H1 (cell line): ENCODE data around the gene PTGER3. TPM values are rescaled to one million over a fixed set of nuclear protein-coding genes. Genes with fewer than 3 reads are reported as not detected.

Experiments used
- CTCF ChIA-PET: fragments of 300-600 bp; sonication (Branson Sonifier 250); formaldehyde crosslinking; loops from one replicate; lab custom pipeline; 2021; ENCODE audit not compliant: partially characterized antibody; lab: Charles Lee
- POLR2A ChIA-PET: fragments of 300-600 bp; sonication (Branson Sonifier 250); formaldehyde crosslinking; loops from one replicate; lab custom pipeline; 2021; ENCODE audit warnings: inconsistent platforms; ENCODE audit not compliant: partially characterized antibody; lab: Charles Lee
- DNase-seq, 2 experiments: peaks; one replicate each; pipeline versions ENCODE4 v3.0.0 to v3.0.0-alpha.2; 2010 to 2022; ENCODE audit warnings: low spot score in 2 of 2, low read depth in 1 of 2, mixed read lengths in 1 of 2
- FAIRE-seq: peaks from 2 replicates; lab custom pipeline; 2011; peaks lifted over from hg19 to GRCh38; lab: Jason Lieb, UNC
- H2AFZ ChIP-seq: 2 replicates; pipeline ENCODE4 v1.8.1; 2012; ENCODE audit warnings: low read length, inconsistent platforms
- H2AK5ac ChIP-seq: 2 replicates; pipeline ENCODE4 v1.6.1; 2013; ENCODE audit warnings: low read depth, low read length
- H2BK120ac ChIP-seq: replicated peaks from 2 replicates; pipeline ENCODE3; 2013; ENCODE audit warnings: low read depth, low read length, inconsistent platforms
- H2BK12ac ChIP-seq: 2 replicates; pipeline ENCODE4 v1.6.1; 2013; ENCODE audit warnings: low read depth, low read length
- H2BK15ac ChIP-seq: 2 replicates; pipeline ENCODE4 v1.6.1; 2013; ENCODE audit warnings: low read length
- H2BK20ac ChIP-seq: 2 replicates; pipeline ENCODE4 v1.6.1; 2013; ENCODE audit warnings: low read length
- H2BK5ac ChIP-seq: 2 replicates; pipeline ENCODE4 v1.6.1; 2013; ENCODE audit warnings: low read depth, low read length
- H3K14ac ChIP-seq: 2 replicates; pipeline ENCODE4 v1.6.1; 2013; ENCODE audit warnings: inconsistent platforms; ENCODE audit not compliant: insufficient read length
- H3K18ac ChIP-seq: 2 replicates; pipeline ENCODE4 v1.6.1; 2013; ENCODE audit warnings: low read length; ENCODE audit errors: extremely low read depth
- H3K23ac ChIP-seq: 2 replicates; pipeline ENCODE4 v1.6.1; 2013; ENCODE audit warnings: inconsistent platforms; ENCODE audit not compliant: insufficient read length
- H3K23me2 ChIP-seq: 2 replicates; pipeline ENCODE4 v1.6.1; 2013; ENCODE audit warnings: low read depth, low read length
- H3K27ac ChIP-seq: 2 replicates; pipeline ENCODE4 v1.6.1; 2011; ENCODE audit warnings: low read depth, low read length, inconsistent platforms
- H3K27me3 ChIP-seq, 4 experiments: replicated peaks in 1 of 4; 1 replicate in 1 of 4; 2 replicates in 3 of 4; pipeline versions ENCODE4 v1.6.1 to v1.8.1; 2011 to 2013; ENCODE audit warnings: low read length in 3 of 4, mild to moderate bottlenecking in 3 of 4, inconsistent platforms in 2 of 4, mixed read lengths in 2 of 4, moderate library complexity in 1 of 4; ENCODE audit not compliant: control insufficient read depth in 3 of 4, insufficient read depth in 3 of 4; ENCODE audit errors: extremely low read depth in 1 of 4
- H3K36me3 ChIP-seq, 4 experiments: 2 replicates each; pipeline versions ENCODE4 v1.6.1 to v1.8.1; 2011 to 2013; ENCODE audit warnings: mild to moderate bottlenecking in 4 of 4, low read length in 3 of 4, moderate library complexity in 2 of 4, control low read depth in 1 of 4, inconsistent platforms in 1 of 4; ENCODE audit not compliant: insufficient read depth in 4 of 4, control insufficient read depth in 2 of 4
- H3K4ac ChIP-seq: replicated peaks from 2 replicates; pipeline ENCODE3; 2013; ENCODE audit warnings: low read length, low read depth, mixed read lengths, inconsistent platforms; ENCODE audit not compliant: insufficient read length
- H3K4me1 ChIP-seq, 4 experiments: replicated peaks in 1 of 4; 1 replicate in 1 of 4; 2 replicates in 3 of 4; pipeline versions ENCODE4 v1.6.1 to v1.8.1; 2011 to 2013; ENCODE audit warnings: low read length in 3 of 4, inconsistent platforms in 2 of 4, mixed read lengths in 1 of 4; ENCODE audit not compliant: insufficient read depth in 4 of 4, control insufficient read depth in 3 of 4
- H3K4me2 ChIP-seq, 2 experiments: 2 replicates each; pipeline versions ENCODE4 v1.6.1 to v1.8.1; 2011 to 2013; ENCODE audit warnings: low read depth in 2 of 2, low read length in 2 of 2, control low read depth in 1 of 2, inconsistent platforms in 1 of 2, mild to moderate bottlenecking in 1 of 2; ENCODE audit not compliant: insufficient read depth in 1 of 2
- H3K4me3 ChIP-seq, 4 experiments: fragments of 200-600, 300-600 bp in 1 of 4; sonication (generic), shearing (Covaris generic), sonication (Bioruptor Twin) in 1 of 4; 2 replicates each; pipeline versions ENCODE4 v1.5.1 to v1.8.1; 2011 to 2016; ENCODE audit warnings: low read length in 4 of 4, low read depth in 3 of 4, control low read depth in 2 of 4, inconsistent platforms in 2 of 4, mild to moderate bottlenecking in 2 of 4, mixed read lengths in 1 of 4, moderate library complexity in 1 of 4; ENCODE audit not compliant: insufficient read depth in 2 of 4; ENCODE audit errors: extremely low read depth in 1 of 4
- H3K56ac ChIP-seq: replicated peaks from 2 replicates; pipeline ENCODE3; 2013; ENCODE audit warnings: low read depth, mild to moderate bottlenecking, mixed read lengths, low read length, inconsistent platforms; ENCODE audit not compliant: insufficient read length
- H3K79me1 ChIP-seq: 2 replicates; pipeline ENCODE4 v1.6.1; 2013; ENCODE audit warnings: low read depth, low read length, control low read depth
- H3K79me2 ChIP-seq, 2 experiments: 2 replicates each; pipeline versions ENCODE4 v1.6.1 to v1.8.1; 2012 to 2013; ENCODE audit warnings: low read length in 2 of 2, mild to moderate bottlenecking in 2 of 2, inconsistent platforms in 1 of 2; ENCODE audit not compliant: insufficient read depth in 2 of 2, control insufficient read depth in 1 of 2
- H3K9ac ChIP-seq, 4 experiments: replicated peaks in 1 of 4; 1 replicate in 1 of 4; 2 replicates in 3 of 4; pipeline versions ENCODE4 v1.6.1 to v1.8.1; 2011 to 2013; ENCODE audit warnings: low read depth in 3 of 4, low read length in 3 of 4, control low read depth in 2 of 4, mild to moderate bottlenecking in 2 of 4, moderate library complexity in 2 of 4, inconsistent platforms in 1 of 4; ENCODE audit errors: extremely low read depth in 1 of 4
- H3K9me3 ChIP-seq, 2 experiments: 2 replicates each; pipeline versions ENCODE4 v1.6.1 to v1.8.1; 2012 to 2013; ENCODE audit warnings: mild to moderate bottlenecking in 2 of 2, moderate library complexity in 2 of 2, control low read depth in 1 of 2, inconsistent platforms in 1 of 2, low read depth in 1 of 2, low read length in 1 of 2, mixed read lengths in 1 of 2; ENCODE audit not compliant: insufficient read depth in 2 of 2
- H4K20me1 ChIP-seq, 2 experiments: replicated peaks in 1 of 2; 2 replicates each; pipeline versions ENCODE3 to v1.8.1; 2011 to 2013; ENCODE audit warnings: inconsistent platforms in 2 of 2, low read length in 2 of 2, mild to moderate bottlenecking in 1 of 2; ENCODE audit not compliant: insufficient read depth in 2 of 2, control insufficient read depth in 1 of 2
- H4K5ac ChIP-seq: 2 replicates; pipeline ENCODE4 v1.6.1; 2013; ENCODE audit warnings: low read length, low read depth, mixed read lengths, inconsistent platforms; ENCODE audit not compliant: insufficient read length
- H4K8ac ChIP-seq: 2 replicates; pipeline ENCODE4 v1.8.0; 2013; ENCODE audit warnings: mild to moderate bottlenecking, moderate library complexity, low read length, inconsistent platforms; ENCODE audit not compliant: insufficient read depth; ENCODE audit errors: extremely low read depth
- H4K91ac ChIP-seq: replicated peaks from 2 replicates; pipeline ENCODE3; 2013; ENCODE audit warnings: low read length, mixed read lengths, inconsistent platforms; ENCODE audit not compliant: insufficient read length
- ATF2 ChIP-seq: IDR thresholded peaks from 2 replicates; pipeline ENCODE4 v1.6.1; 2012; ENCODE audit warnings: low read length, inconsistent platforms
- CHD2 ChIP-seq: IDR thresholded peaks from 2 replicates; pipeline ENCODE4 v1.6.1; 2012; ENCODE audit warnings: low read length, improper control_type of control experiment
- POLR2A ChIP-seq, 2 experiments: IDR thresholded peaks; 1 replicate in 1 of 2; 2 replicates in 1 of 2; pipeline ENCODE4 v1.6.1; 2011; ENCODE audit warnings: low read depth in 2 of 2, low read length in 2 of 2, mild to moderate bottlenecking in 2 of 2; ENCODE audit errors: control extremely low read depth in 1 of 2
- USF2 ChIP-seq: IDR thresholded peaks from 2 replicates; pipeline ENCODE4 v1.6.1; 2011; ENCODE audit warnings: low read length, improper control_type of control experiment
- WGBS, 2 experiments: shearing (Covaris generic) in 1 of 2; methylation state at CpG; one replicate each; pipeline versions ENCODE4 v1.1.6 to v1.1.7; 2013 to 2015; ENCODE audit warnings: low lambda C conversion rate in 2 of 2, mixed read lengths in 2 of 2, inconsistent platforms in 1 of 2, low coverage in 1 of 2, missing lambda C conversion rate in 1 of 2; ENCODE audit not compliant: insufficient replicate concordance in 2 of 2, insufficient coverage in 1 of 2, insufficient read length in 1 of 2; ENCODE audit errors: extremely low coverage in 1 of 2, missing lambda C conversion rate in 1 of 2; 5-methylcytosine and 5-hydroxymethylcytosine counted together
- polyA plus RNA-seq, 7 experiments: library from polyadenylated mRNA; depleted of rRNA in 3 of 7; stranded (reverse) in 5 of 7; unstranded in 2 of 7; fragments of >200 nt in 5 of 7; fragments of 200-250 nt in 2 of 7; gene quantifications; 1 replicate in 5 of 7; 2 replicates in 1 of 7; 4 replicates in 1 of 7; pipeline versions ENCODE4 v1.2.1 to v1.2.3, GENCODE V29; 2011 to 2013; ENCODE audit warnings: missing spikeins in 2 of 7, mixed read lengths in 2 of 7
- total RNA-seq: library from RNA; stranded (reverse); fragmentation: NEBNext Ultra II Directional; extraction: Animal tissue kit (Norgen Biotek cat#: 25700); gene quantifications from 2 replicates; pipeline ENCODE4 v1.2.1, GENCODE V29; 2021
- TF ChIP-seq, protein P1 (sequence below): IDR thresholded peaks from 2 replicates; pipeline ENCODE4 v1.6.1; 2011; ENCODE audit warnings: low read depth, mild to moderate bottlenecking, low read length; ENCODE audit not compliant: insufficient read depth

PTGER3 gene
- total and polyA plus RNA-seq, 2 of the 8 experiments (the other 6 are each of a cell fraction or from before 2014, with no cell fraction given): 0.38 to 0.82 TPM

GRCh38 chr1:71027991-71028390 is 19.6 kb downstream of the PTGER3 start:
- no peaks in the 10 kb centered on the region for H3K23me2 ChIP-seq
- no peaks in the 10 kb centered on the region for H4K20me1 ChIP-seq
- no peaks in the 10 kb centered on the region for H3K9me3 ChIP-seq
- CTCF ChIA-PET: no interaction called here
- DNase-seq (no peak), FAIRE-seq (no peak)
- no peak overlapping the region for H3K23ac ChIP-seq
- no peak overlapping the region for H4K91ac ChIP-seq
- H3K36me3 ChIP-seq: no peaks in the 10 kb centered on the region
- H3K14ac ChIP-seq: no peak overlapping the region
- no peak overlapping the region for H2BK12ac ChIP-seq
- H3K56ac ChIP-seq: no peak overlapping the region
- no peak overlapping the region for H3K4me3 ChIP-seq
- H3K79me2 ChIP-seq: no peaks in the 10 kb centered on the region
- no peak overlapping the region for H3K27ac ChIP-seq
- H4K8ac ChIP-seq: no peak overlapping the region
- no peak overlapping the region for H2BK15ac ChIP-seq
- H3K27me3 ChIP-seq: no peaks in the 10 kb centered on the region
- no peak overlapping the region for H3K18ac ChIP-seq
- H3K4ac ChIP-seq: no peak overlapping the region
- H2BK120ac ChIP-seq: no peak overlapping the region
- H2BK20ac ChIP-seq: no peak overlapping the region
- no peak overlapping the region for H3K9ac ChIP-seq
- TF ChIP-seq, protein P1, sequence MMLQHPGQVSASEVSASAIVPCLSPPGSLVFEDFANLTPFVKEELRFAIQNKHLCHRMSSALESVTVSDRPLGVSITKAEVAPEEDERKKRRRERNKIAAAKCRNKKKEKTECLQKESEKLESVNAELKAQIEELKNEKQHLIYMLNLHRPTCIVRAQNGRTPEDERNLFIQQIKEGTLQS: no peak
- no peak for TF ChIP-seq CHD2
- TF ChIP-seq POLR2A (IDR thresholded peaks at IDR 0.05; ENCODE audit: control extremely low read depth in 1 of 2, low read depth in 2 of 2, low read length in 2 of 2): no peak
- TF ChIP-seq ATF2: no peak
- no peak for TF ChIP-seq USF2
- TF ChIP-seq, all 59 proteins: peak for 0
- POLR2A ChIA-PET: no interaction called here
- H2AK5ac ChIP-seq: no peak overlapping the region
- WGBS, 2 experiments: 94% methylated on average over 7 of the region's 7 CpGs; no CpG with 5 or more reads in 1 of the 2 experiments
- H4K5ac ChIP-seq: no peak overlapping the region
- no peak overlapping the region for H3K4me2 ChIP-seq
- H2BK5ac ChIP-seq: no peak overlapping the region
- no peaks in the 10 kb centered on the region for H3K4me1 ChIP-seq
- peak overlapping the region; percentile 43; the same call in 1 of the 2 replicates for H2AFZ ChIP-seq
- H3K79me1 ChIP-seq: no peaks in the 10 kb centered on the region
